Measurements from ENCODE around the gene CLEC11A.

The CLEC11A gene

DNA sequence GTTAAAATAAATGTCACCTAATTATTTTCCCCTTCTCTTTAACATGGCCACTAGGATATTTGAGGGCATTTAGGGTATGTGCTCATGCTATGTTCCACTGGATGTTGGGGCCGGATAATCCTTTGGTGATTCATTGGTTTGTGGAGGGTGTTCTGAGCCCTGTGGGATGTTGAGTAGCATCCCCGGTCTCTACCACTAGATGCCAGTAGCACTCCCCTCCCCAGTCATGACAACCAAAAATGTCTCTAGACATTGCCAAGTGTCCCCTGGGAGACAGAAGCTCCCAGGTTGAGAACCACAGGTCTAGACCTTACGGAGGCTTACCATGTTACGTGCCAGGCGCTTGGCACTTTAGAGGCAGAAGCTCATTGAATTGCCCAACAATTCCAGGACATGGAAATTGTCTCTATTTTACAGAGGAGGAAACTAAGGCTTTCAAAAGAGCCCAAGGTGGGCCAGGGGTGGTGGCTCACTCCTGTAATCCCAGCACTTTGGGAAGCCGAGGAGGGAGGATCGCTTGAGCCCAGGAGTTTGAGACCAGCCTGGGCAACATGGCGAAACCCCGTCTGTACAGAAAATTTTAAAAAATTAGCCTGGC is 17.6 kb upstream of the CLEC11A start:
- DNase-seq (ENCODE audit: low read depth in 2 of 2) = no peak

DNA sequence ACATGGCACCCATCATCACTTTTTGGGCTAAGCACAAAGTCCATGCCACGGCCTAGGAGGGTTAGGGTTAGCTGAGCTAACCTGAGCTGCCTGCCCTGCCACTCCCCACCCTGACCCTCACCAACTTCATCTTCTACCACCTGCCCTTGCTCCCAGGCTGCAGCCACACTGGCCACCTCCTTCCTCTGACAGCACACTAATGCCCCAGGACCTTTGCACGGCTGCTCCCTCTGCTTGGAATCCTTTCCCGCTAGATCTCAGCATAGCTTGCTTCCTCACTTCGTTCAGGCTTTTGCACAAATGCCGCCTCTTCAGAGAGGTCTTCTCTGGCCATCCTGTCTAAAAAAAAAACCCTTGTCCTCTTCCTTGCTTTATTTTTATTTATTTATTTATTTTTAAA is 16.8 kb upstream of the CLEC11A start:
- no peak for DNase-seq (ENCODE audit: low read depth in 2 of 2)

DNA sequence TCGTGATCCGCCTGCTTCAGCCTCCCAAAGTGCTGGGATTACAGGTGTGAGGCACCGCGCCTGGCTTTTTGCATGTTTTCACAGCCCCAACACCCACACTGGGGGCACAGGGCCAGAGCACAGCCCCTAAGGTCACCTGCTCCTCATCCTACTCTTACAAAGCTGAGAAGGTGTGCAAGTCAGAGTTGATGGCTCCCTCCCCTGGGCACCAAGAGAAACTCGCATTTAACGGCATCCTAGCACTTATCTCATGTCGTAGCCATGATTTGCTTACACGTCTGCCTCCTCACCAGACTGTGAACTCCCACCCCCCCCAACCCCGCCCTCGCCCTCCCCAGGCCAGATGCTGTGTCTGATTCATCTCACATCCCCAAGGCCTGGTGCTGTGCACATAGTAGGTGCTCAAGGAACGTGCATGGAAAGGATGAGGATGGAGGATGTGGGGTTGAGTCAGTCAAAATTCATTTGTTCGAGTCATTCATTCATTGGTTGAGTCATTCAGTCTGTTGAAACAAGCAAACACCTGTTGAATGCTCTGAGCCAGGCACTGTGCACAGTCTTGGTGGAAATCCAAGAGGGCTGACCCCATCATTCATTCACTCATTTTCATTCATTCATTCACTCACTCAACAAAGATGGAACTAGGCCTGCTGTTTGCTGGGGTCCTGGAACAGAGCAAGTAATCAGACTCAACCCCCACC is 14.8 kb upstream of the CLEC11A start:
- no peak for DNase-seq (ENCODE audit: low read depth in 2 of 2)

DNA sequence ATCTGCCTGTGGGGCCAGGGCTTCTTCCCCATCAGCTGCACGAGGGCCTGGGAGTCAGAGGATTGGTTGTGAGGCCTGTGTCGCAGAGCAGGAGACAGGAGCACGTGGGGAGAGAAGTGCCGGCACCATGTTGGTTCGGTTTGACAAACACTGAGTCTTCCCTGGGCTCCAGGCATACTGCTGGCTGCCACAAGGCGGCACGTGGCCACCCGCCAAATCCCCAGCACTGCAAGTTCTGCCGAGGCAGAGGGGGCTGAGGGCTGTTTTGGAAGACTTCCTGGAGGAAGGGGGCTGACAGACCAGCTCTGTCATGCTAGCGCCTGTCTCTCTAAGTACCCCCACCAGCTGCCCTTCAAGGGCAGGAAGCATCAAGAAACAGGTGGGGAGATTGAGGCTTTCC is 13.1 kb upstream of the CLEC11A start:
- no peak for DNase-seq (ENCODE audit: low read depth in 2 of 2)

- no peak for DNase-seq (ENCODE audit: low read depth in 2 of 2)
Observed at GRCh38 chr19:50710612-50711011, 12.6 kb upstream of the CLEC11A start.

DNA sequence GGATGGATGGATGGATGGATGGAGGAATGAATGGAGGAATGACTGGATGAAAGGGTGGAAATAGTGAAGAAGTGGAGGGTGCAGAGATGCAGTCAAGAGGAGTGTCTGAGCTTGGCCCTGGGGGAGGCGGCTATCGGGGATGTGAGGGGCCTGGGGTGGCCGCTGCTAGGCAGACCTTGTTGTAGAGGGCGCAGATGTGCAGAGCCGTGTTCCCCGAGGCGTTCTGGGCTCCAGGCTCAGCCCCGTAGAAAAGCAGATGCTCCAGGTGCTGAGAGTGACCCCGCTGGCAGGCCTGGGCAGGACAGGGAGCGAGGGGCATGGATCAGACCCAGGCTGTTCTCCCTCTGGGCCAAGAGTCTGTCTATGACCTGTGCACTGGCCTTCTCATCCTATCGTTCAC is 12.0 kb upstream of the CLEC11A start:
- DNase-seq (ENCODE audit: low read depth in 2 of 2) = no peak

DNA sequence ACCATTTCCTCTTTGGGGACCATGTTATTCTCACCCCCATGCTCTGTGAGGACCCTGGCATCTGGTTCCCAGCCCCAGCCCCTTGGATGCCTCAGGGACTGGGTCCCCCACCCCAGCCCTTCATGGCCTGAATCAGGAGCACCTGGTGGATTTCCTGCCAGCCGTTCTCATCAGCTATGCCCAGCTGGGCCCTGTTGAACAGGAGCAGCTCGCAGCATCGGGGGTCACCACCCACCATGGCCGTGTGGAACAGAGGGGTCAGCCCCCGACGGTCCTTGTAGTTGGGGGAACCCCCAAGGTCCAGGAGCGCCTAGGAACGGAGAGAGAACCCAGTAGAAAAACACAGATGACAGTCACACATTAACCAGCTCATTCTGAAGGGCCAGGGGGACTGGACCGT is 11.4 kb upstream of the CLEC11A start:
- no peak for DNase-seq (ENCODE audit: low read depth in 2 of 2)

DNA sequence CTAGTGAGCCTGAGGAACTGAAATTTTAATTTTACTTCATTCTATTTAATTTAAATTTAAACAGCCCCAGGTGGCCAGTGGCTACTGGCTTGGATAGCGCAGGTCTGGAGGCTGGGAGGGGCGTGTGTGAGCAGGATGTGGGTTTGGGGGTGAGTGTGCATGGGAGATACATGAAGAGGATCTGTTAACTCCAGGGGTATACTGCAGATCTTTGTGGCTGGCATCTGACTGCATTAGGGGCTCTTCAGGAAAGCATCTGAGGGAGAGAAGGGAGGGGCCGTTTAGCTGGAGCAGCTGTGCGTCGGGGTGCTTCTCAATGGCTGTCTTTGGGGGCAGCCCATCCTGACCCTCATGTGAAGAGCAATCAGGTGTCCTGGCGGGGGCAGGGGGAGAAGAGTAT is 10.3 kb upstream of the CLEC11A start:
- DNase-seq (ENCODE audit: low read depth in 2 of 2) = no peak

GRCh38 chr19:50713556-50714236 is 9.5 kb upstream of the CLEC11A start:
- DNase-seq (ENCODE audit: low read depth in 2 of 2) = no peak

GRCh38 chr19:50716178-50717025 is 6.8 kb upstream of the CLEC11A start:
- DNase-seq (ENCODE audit: low read depth in 2 of 2) = no peak

DNA sequence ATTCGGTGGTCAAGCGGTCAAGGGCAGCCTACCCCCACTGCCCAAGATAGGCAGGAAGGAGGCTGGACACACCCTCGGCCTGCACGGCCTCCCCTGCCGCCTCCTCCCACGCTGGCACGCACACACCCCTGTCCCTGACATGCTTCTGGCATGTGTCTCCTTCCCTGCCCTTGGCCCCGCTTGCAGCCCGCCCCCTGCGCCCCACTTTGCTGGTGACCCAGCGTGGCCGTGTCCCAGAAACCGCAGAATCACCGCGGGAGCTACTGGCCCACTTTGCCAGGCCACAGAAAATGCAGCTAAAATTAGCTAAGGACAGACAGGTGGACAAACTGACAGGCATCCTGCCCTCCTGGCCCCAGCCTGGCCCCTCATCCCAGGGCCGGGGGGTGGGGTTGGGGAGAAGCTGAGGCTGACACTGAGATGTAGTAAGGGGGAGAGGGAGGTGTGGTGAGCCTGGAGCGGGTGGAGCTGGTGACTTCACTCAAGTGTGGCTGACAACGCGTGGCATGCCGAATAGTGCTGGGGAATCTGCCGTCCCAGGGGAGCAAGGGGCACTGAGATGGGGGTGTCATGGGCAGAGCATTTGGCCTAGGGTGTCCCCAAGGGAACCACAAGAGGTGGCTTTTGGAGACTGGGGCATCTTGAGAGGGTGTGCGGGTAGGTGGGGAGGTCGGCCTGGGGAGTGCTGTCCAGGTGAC is 6.0 kb upstream of the CLEC11A start:
- no peak for DNase-seq (ENCODE audit: low read depth in 2 of 2)

DNA sequence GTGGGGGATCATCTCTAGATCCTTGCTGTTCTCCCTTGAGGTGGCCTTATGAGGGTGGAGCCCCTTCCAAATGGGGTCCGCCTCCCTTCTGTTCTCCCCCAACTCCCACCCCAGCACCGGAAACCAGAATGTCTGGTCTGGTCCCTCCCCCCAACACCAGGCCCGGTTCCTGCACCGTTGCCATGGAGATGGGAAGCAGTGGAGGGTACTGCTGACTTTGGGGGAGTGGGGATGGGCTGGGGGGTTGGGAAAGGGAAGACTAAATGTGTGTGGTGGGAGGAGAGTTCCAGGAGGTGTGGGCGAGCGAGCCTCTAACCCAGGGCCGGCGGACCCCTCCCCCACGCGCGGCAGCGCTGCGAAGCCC is 5.3 kb upstream of the CLEC11A start:
- DNase-seq (ENCODE audit: low read depth in 2 of 2) = no peak

GRCh38 chr19:50718255-50719118 is 4.7 kb upstream of the CLEC11A start:
- DNase-seq (ENCODE audit: low read depth in 2 of 2) = peak in 1 of 2 donors; percentile 17

DNA sequence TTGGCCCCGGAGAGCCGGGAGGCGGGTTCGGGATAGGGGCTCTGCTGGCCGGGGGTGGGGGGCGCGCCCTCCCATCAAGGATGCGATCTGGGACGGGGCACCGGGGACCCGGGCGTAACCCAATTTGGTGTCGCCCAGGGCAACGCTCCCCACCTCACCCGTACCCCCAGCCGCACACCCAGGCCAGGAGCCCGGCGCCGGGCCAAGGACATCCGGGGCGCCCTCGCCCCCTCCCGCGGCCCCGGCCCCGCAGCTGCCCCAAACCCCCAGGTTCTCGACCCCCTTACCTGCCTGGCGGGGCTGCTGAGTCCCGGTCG is 4.1 kb upstream of the CLEC11A start:
- no peak for DNase-seq (ENCODE audit: low read depth in 2 of 2)

- no peak for DNase-seq (ENCODE audit: low read depth in 2 of 2)
Observed at GRCh38 chr19:50719566-50719965, 3.6 kb upstream of the CLEC11A start, which contains the start of gene SHANK1. Gene SHANK1 (minus strand): TSS chr19:50719802. CDS start chr19:50716919, 2,883 bp downstream.

DNA sequence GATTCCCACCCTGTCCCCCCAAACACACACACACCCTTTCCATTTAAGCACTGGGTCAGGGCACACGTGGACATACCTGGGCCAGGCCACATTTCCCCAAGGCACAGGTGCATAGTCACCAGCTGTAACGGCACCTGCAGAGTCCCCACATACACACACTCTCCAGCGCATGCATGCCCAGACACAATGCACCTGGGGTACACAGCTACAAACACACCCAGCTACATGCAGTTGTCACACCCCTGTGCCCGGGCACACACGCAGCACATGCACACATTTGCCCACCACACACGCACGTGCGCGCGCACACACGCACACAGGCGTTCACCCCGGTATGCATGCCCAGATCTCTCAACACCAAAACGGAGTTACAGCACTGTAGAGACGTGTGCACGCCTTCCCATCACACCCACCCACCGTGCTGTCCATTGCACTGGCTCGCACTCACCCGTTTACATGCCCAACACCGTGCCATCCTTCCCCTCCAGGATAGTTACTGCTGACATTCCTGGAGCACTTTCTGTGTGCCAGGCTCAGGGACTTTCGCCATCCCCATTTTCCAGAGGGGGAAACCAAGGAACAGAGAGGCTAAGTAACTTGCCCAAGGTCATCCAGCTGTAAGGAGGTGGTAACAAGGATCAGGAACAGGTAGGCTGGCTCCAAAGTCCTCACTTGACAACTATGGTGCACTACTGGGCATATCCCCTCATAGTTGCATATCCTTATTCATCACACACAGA is 2.8 kb upstream of the CLEC11A start:
- no peak for DNase-seq (ENCODE audit: low read depth in 2 of 2)

- no peak for DNase-seq (ENCODE audit: low read depth in 2 of 2)
Observed at GRCh38 chr19:50720921-50721381, 2.2 kb upstream of the CLEC11A start.

DNA sequence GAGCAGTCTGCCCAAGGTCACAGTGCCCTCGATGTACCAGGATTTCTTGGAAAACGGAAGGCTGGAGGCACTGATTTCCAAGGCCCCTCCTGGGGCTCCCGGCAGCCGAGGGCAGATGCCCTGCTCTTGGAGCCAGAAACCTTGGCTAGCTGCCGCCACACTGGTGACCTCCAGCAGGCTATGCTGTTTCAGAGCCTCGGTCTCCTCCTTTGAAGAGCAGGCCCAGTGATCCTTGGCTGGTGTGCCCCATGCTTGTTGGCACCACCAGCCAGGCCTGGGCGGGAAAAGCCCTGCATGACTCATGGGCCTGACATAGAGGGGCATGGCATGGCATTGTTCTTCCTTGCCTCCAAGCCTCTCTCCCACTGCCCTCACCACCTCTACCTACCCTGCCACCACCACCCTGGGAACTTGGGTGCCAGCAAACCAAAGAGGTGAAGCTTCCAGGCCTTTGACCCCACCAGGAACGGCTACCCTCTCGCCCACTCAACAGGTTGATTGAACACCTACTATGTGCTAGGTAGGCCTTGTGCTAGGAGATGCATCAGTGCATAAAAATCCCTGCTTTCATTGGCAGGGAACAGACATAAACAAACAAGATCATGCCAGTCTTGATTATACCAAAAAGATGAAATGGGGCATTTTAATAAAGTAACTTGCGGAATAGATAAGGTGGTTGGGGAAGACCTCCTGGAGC is 1.6 kb upstream of the CLEC11A start:
- no peak for DNase-seq (ENCODE audit: low read depth in 2 of 2)
